ENCODE results near the gene VWA2.

VWA2 gene

GRCh38 chr10:114279289-114279688 lies 40.2 kb downstream of the VWA2 start:
- H3K27ac ChIP-seq (replicated peaks; ENCODE audit: low read length) = no peak overlapping the region
- H3K23ac ChIP-seq (ENCODE audit: low read depth, low read length, poor library complexity) = no peak overlapping the region
- no peak overlapping the region for H3K14ac ChIP-seq (ENCODE audit: low read length)
- H3K4ac ChIP-seq (ENCODE audit: low read length) = no peak overlapping the region
- H2BK5ac ChIP-seq (ENCODE audit: low read length) = no peak overlapping the region
- H2AFZ ChIP-seq (ENCODE audit: low read length) = no peak overlapping the region
- H2AK5ac ChIP-seq (ENCODE audit: low read depth, low read length) = no peak overlapping the region
- H3K27me3 ChIP-seq (ENCODE audit: control insufficient read depth in 3 of 3, insufficient read depth in 3 of 3, low read depth in 1 of 3, low read length in 3 of 3) = peaks cover 0 to 31% (median 0%) of the 10 kb centered on the region in 3 experiments
- WGBS, 2 donors (ENCODE audit: extremely low coverage in 2 of 2, insufficient read length in 2 of 2, insufficient replicate concordance in 1 of 2) = no CpG with 5 or more reads among the region's 4 CpGs
- H3K4me3 ChIP-seq (ENCODE audit: low read length in 2 of 2) = no peak overlapping the region
- H3K18ac ChIP-seq (ENCODE audit: low read length) = no peak overlapping the region
- H3K9me3 ChIP-seq (replicated peaks in 1 of 2; ENCODE audit: control insufficient read depth in 2 of 2, insufficient read depth in 1 of 2, low read depth in 1 of 2, low read length in 2 of 2) = no peaks in the 10 kb centered on the region
- H3K36me3 ChIP-seq (replicated peaks in 1 of 2; ENCODE audit: control insufficient read depth in 2 of 2, insufficient read depth in 2 of 2, low read length in 2 of 2) = no peaks in the 10 kb centered on the region
- H2BK12ac ChIP-seq (ENCODE audit: low read length) = no peak overlapping the region
- no peak for DNase-seq (ENCODE audit: low spot score)
- no peak overlapping the region for H4K91ac ChIP-seq (ENCODE audit: low read depth, low read length, poor library complexity)
- H3K9ac ChIP-seq (ENCODE audit: low read depth, low read length, poor library complexity) = no peak overlapping the region
- no peaks in the 10 kb centered on the region for H3K4me1 ChIP-seq (ENCODE audit: control insufficient read depth in 2 of 2, insufficient read depth in 1 of 2, low read depth in 1 of 2, low read length in 2 of 2)
- no peak overlapping the region for H4K8ac ChIP-seq (ENCODE audit: low read depth, low read length)
- H2BK15ac ChIP-seq (ENCODE audit: low read length) = no peak overlapping the region
- no peaks in the 10 kb centered on the region for H3K79me1 ChIP-seq (ENCODE audit: low read depth, low read length)
- no peak overlapping the region for H3K4me2 ChIP-seq (ENCODE audit: insufficient read depth, low read length, poor library complexity, severe bottlenecking)
- no peak overlapping the region for H2BK120ac ChIP-seq (ENCODE audit: low read depth, low read length)

- WGBS, 2 donors (ENCODE audit: extremely low coverage in 2 of 2, insufficient read length in 2 of 2, insufficient replicate concordance in 1 of 2) = no CpG with 5 or more reads among the region's 8 CpGs
- no peaks in the 10 kb centered on the region for H3K79me1 ChIP-seq (ENCODE audit: low read depth, low read length)
- H2BK5ac ChIP-seq (ENCODE audit: low read length) = no peak overlapping the region
- H3K18ac ChIP-seq (ENCODE audit: low read length) = no peak overlapping the region
- no peaks in the 10 kb centered on the region for H3K36me3 ChIP-seq (replicated peaks in 1 of 2; ENCODE audit: control insufficient read depth in 2 of 2, insufficient read depth in 2 of 2, low read length in 2 of 2)
- no peaks in the 10 kb centered on the region for H3K9me3 ChIP-seq (replicated peaks in 1 of 2; ENCODE audit: control insufficient read depth in 2 of 2, insufficient read depth in 1 of 2, low read depth in 1 of 2, low read length in 2 of 2)
- H3K23ac ChIP-seq (ENCODE audit: low read depth, low read length, poor library complexity) = no peak overlapping the region
- H3K27ac ChIP-seq (replicated peaks; ENCODE audit: low read length) = no peak overlapping the region
- peaks cover 0 to 1% of the 10 kb centered on the region in 2 donors for H3K4me1 ChIP-seq (ENCODE audit: control insufficient read depth in 2 of 2, insufficient read depth in 1 of 2, low read depth in 1 of 2, low read length in 2 of 2)
- no peak overlapping the region for H3K14ac ChIP-seq (ENCODE audit: low read length)
- no peak overlapping the region for H3K4me2 ChIP-seq (ENCODE audit: insufficient read depth, low read length, poor library complexity, severe bottlenecking)
- H3K9ac ChIP-seq (ENCODE audit: low read depth, low read length, poor library complexity) = no peak overlapping the region
- H2BK120ac ChIP-seq (ENCODE audit: low read depth, low read length) = no peak overlapping the region
- H3K4me3 ChIP-seq (ENCODE audit: low read length in 2 of 2) = no peak overlapping the region
- no peak overlapping the region for H2AK5ac ChIP-seq (ENCODE audit: low read depth, low read length)
- H4K8ac ChIP-seq (ENCODE audit: low read depth, low read length) = no peak overlapping the region
- H3K4ac ChIP-seq (ENCODE audit: low read length) = no peak overlapping the region
- H2AFZ ChIP-seq (ENCODE audit: low read length) = no peak overlapping the region
- H2BK15ac ChIP-seq (ENCODE audit: low read length) = no peak overlapping the region
- peaks cover 0 to 27% (median 0%) of the 10 kb centered on the region in 3 experiments for H3K27me3 ChIP-seq (ENCODE audit: control insufficient read depth in 3 of 3, insufficient read depth in 3 of 3, low read depth in 1 of 3, low read length in 3 of 3)
- no peak overlapping the region for H4K91ac ChIP-seq (ENCODE audit: low read depth, low read length, poor library complexity)
- DNase-seq (ENCODE audit: low spot score) = no peak
- H2BK12ac ChIP-seq (ENCODE audit: low read length) = no peak overlapping the region
Measured at GRCh38 chr10:114279901-114280644, 41.0 kb downstream of the VWA2 start.

- Histone ChIP-seq H3K4ac (ENCODE audit: low read length) (no peak overlapping the region), H3K27ac (replicated peaks; ENCODE audit: low read length) (no peak overlapping the region), H3K4me2 (ENCODE audit: insufficient read depth, low read length, poor library complexity, severe bottlenecking) (no peak overlapping the region), H2BK120ac (ENCODE audit: low read depth, low read length) (no peak overlapping the region), H3K23ac (ENCODE audit: low read depth, low read length, poor library complexity) (no peak overlapping the region), H3K9ac (ENCODE audit: low read depth, low read length, poor library complexity) (no peak overlapping the region), H2BK12ac (ENCODE audit: low read length) (no peak overlapping the region), H3K27me3 (ENCODE audit: control insufficient read depth in 3 of 3, insufficient read depth in 3 of 3, low read depth in 1 of 3, low read length in 3 of 3) (peaks cover 0 to 22% (median 0%) of the 10 kb centered on the region in 3 experiments), H2BK5ac (ENCODE audit: low read length) (no peak overlapping the region), H3K14ac (ENCODE audit: low read length) (no peak overlapping the region), H3K4me1 (ENCODE audit: control insufficient read depth in 2 of 2, insufficient read depth in 1 of 2, low read depth in 1 of 2, low read length in 2 of 2) (peaks cover 0 to 1% of the 10 kb centered on the region in 2 donors), H4K8ac (ENCODE audit: low read depth, low read length) (no peak overlapping the region), H2AFZ (ENCODE audit: low read length) (no peak overlapping the region), H3K18ac (ENCODE audit: low read length) (peak overlapping the region; percentile 66), H3K36me3 (replicated peaks in 1 of 2; ENCODE audit: control insufficient read depth in 2 of 2, insufficient read depth in 2 of 2, low read length in 2 of 2) (no peaks in the 10 kb centered on the region), H3K4me3 (ENCODE audit: low read length in 2 of 2) (no peak overlapping the region), H2BK15ac (ENCODE audit: low read length) (no peak overlapping the region), H4K91ac (ENCODE audit: low read depth, low read length, poor library complexity) (no peak overlapping the region), H3K79me1 (ENCODE audit: low read depth, low read length) (no peaks in the 10 kb centered on the region), H3K9me3 (replicated peaks in 1 of 2; ENCODE audit: control insufficient read depth in 2 of 2, insufficient read depth in 1 of 2, low read depth in 1 of 2, low read length in 2 of 2) (no peaks in the 10 kb centered on the region), H2AK5ac (ENCODE audit: low read depth, low read length) (no peak overlapping the region)
- no CpG with 5 or more reads among the region's 7 CpGs for WGBS, 2 donors (ENCODE audit: extremely low coverage in 2 of 2, insufficient read length in 2 of 2, insufficient replicate concordance in 1 of 2)
- no peak for DNase-seq (ENCODE audit: low spot score)
Measured at GRCh38 chr10:114281006-114281405, 42.0 kb downstream of the VWA2 start.

- no CpG with 5 or more reads among the region's 5 CpGs for WGBS, 2 donors (ENCODE audit: extremely low coverage in 2 of 2, insufficient read length in 2 of 2, insufficient replicate concordance in 1 of 2)
- H3K27me3 ChIP-seq (ENCODE audit: control insufficient read depth in 3 of 3, insufficient read depth in 3 of 3, low read depth in 1 of 3, low read length in 3 of 3) = peaks cover 0 to 19% (median 0%) of the 10 kb centered on the region in 3 experiments
- no peak overlapping the region for H4K91ac ChIP-seq (ENCODE audit: low read depth, low read length, poor library complexity)
Measured at GRCh38 chr10:114281461-114281860, 42.4 kb downstream of the VWA2 start.

More at GRCh38 chr10:114281461-114281860, 42.4 kb downstream of the VWA2 start:
- H3K27ac ChIP-seq (replicated peaks; ENCODE audit: low read length) = no peak overlapping the region
- H3K14ac ChIP-seq (ENCODE audit: low read length) = no peak overlapping the region
- H3K4ac ChIP-seq (ENCODE audit: low read length) = no peak overlapping the region
- H2AK5ac ChIP-seq (ENCODE audit: low read depth, low read length) = no peak overlapping the region
- no peak overlapping the region for H2AFZ ChIP-seq (ENCODE audit: low read length)
- H3K4me1 ChIP-seq (ENCODE audit: control insufficient read depth in 2 of 2, insufficient read depth in 1 of 2, low read depth in 1 of 2, low read length in 2 of 2) = peaks cover 0 to 1% of the 10 kb centered on the region in 2 donors
- H2BK15ac ChIP-seq (ENCODE audit: low read length) = no peak overlapping the region
- no peak overlapping the region for H3K23ac ChIP-seq (ENCODE audit: low read depth, low read length, poor library complexity)
- H3K36me3 ChIP-seq (replicated peaks in 1 of 2; ENCODE audit: control insufficient read depth in 2 of 2, insufficient read depth in 2 of 2, low read length in 2 of 2) = no peaks in the 10 kb centered on the region
- no peak overlapping the region for H4K8ac ChIP-seq (ENCODE audit: low read depth, low read length)
- H3K9ac ChIP-seq (ENCODE audit: low read depth, low read length, poor library complexity) = no peak overlapping the region
- H3K4me3 ChIP-seq (ENCODE audit: low read length in 2 of 2) = no peak overlapping the region
- no peak overlapping the region for H2BK12ac ChIP-seq (ENCODE audit: low read length)
- H2BK120ac ChIP-seq (ENCODE audit: low read depth, low read length) = no peak overlapping the region
- no peak overlapping the region for H2BK5ac ChIP-seq (ENCODE audit: low read length)
- no peaks in the 10 kb centered on the region for H3K9me3 ChIP-seq (replicated peaks in 1 of 2; ENCODE audit: control insufficient read depth in 2 of 2, insufficient read depth in 1 of 2, low read depth in 1 of 2, low read length in 2 of 2)
- no peak overlapping the region for H3K18ac ChIP-seq (ENCODE audit: low read length)
- DNase-seq (ENCODE audit: low spot score) = no peak
- no peaks in the 10 kb centered on the region for H3K79me1 ChIP-seq (ENCODE audit: low read depth, low read length)
- H3K4me2 ChIP-seq (ENCODE audit: insufficient read depth, low read length, poor library complexity, severe bottlenecking) = no peak overlapping the region
